ENCODE data around the gene SYVN1. TPM values are rescaled to one million over a fixed set of nuclear protein-coding genes. Genes with fewer than 3 reads are reported as not detected.
"Not testable (repeated sequence)": the region's sequence is repeated elsewhere in the genome, so short reads cannot be mapped to it uniquely, and the experiment has no call there.

SYVN1 gene
- total RNA-seq, 2 donors from 2014 or later: 33.2 to 41.6 TPM

- ATAC-seq: no peak
- intact Hi-C loops (cut with DNase I): no loop called here
Observed at GRCh38 chr11:65156926-65157325, 22.6 kb upstream of the SYVN1 start.

GRCh38 chr11:65156256-65156655 is 21.9 kb upstream of the SYVN1 start:
- no peak for ATAC-seq
- intact Hi-C loops (cut with DNase I): no loop called here
- DNase-seq: no peak

More at GRCh38 chr11:65156926-65157325, 22.6 kb upstream of the SYVN1 start:
- DNase-seq: no peak

GRCh38 chr11:65152122-65152521 is 17.8 kb upstream of the SYVN1 start:
- intact Hi-C loops (cut with DNase I): no loop called here
- ATAC-seq (no peak), DNase-seq (no peak)

GRCh38 chr11:65151331-65151899 is 17.1 kb upstream of the SYVN1 start:
- ATAC-seq (no peak), DNase-seq (no peak)
- intact Hi-C loops (cut with DNase I): no loop called here

GRCh38 chr11:65150509-65151299 is 16.4 kb upstream of the SYVN1 start:
- intact Hi-C loops (cut with DNase I): no loop called here
- peak; percentile 89 for DNase-seq
- peak; percentile 92 to 97 for ATAC-seq

- DNase-seq; intact Hi-C loops (cut with DNase I); ATAC-seq: not testable (repeated sequence)
Observed at GRCh38 chr11:65150131-65150508, 15.8 kb upstream of the SYVN1 start.

GRCh38 chr11:65148657-65149056 is 14.3 kb upstream of the SYVN1 start:
- ATAC-seq (no peak), DNase-seq (no peak)
- intact Hi-C loops (cut with DNase I): no loop called here

- DNase-seq: no peak
- ATAC-seq: no peak
- intact Hi-C loops (cut with DNase I): no loop called here
Observed at GRCh38 chr11:65147352-65148075, 13.2 kb upstream of the SYVN1 start.

- intact Hi-C loops (cut with DNase I): loop anchor here in 1 of 2 donors (5.0 kb wide), 1 partner anchor 35 kb away; no protein-coding TSS in a partner anchor
- ATAC-seq (no peak), DNase-seq (no peak)
Observed at GRCh38 chr11:65141896-65142494, 7.7 kb upstream of the SYVN1 start.

- ATAC-seq: no peak
- no peak for DNase-seq
- intact Hi-C loops (cut with DNase I): no loop called here
Observed at GRCh38 chr11:65136515-65137096, 2.3 kb upstream of the SYVN1 start.

GRCh38 chr11:65135633-65136145 is 1.4 kb upstream of the SYVN1 start:
- intact Hi-C loops (cut with DNase I): no loop called here
- no peak for ATAC-seq
- no peak for DNase-seq

GRCh38 chr11:65134952-65135632 is 773 bp upstream of the SYVN1 start:
- intact Hi-C loops (cut with DNase I): no loop called here
- DNase-seq: peak; percentile 90

GRCh38 chr11:65133724-65134123 is 595 bp downstream of the SYVN1 start:
- intact Hi-C loops (cut with DNase I): no loop called here
- peak; percentile 2 to 40 for ATAC-seq
- no peak for DNase-seq

More at GRCh38 chr11:65134952-65135632, 773 bp upstream of the SYVN1 start:
- peak; percentile 84 to 91 for ATAC-seq

- intact Hi-C loops (cut with DNase I): no loop called here
- ATAC-seq: peak in 1 of 2 donors; percentile 7
- DNase-seq: peak; percentile 46
Observed at GRCh38 chr11:65132988-65133700, 1.2 kb downstream of the SYVN1 start.

- no peak for DNase-seq
- intact Hi-C loops (cut with DNase I): no loop called here
- no peak for ATAC-seq
Observed at GRCh38 chr11:65132238-65132987, 1.9 kb downstream of the SYVN1 start.

GRCh38 chr11:65131895-65132237 is 2.5 kb downstream of the SYVN1 start:
- DNase-seq (no peak), ATAC-seq (no peak)
- intact Hi-C loops (cut with DNase I): no loop called here

- DNase-seq: no peak
- no peak for ATAC-seq
- intact Hi-C loops (cut with DNase I): no loop called here
Observed at GRCh38 chr11:65131417-65131776, 2.9 kb downstream of the SYVN1 start.

Data from left cardiac atrium (tissue), 4 donors.